Hepatocyte (in vitro differentiated cells): Measurements from ENCODE around the gene THRSP.

Source experiments
- CTCF ChIP-seq: fragments of 200-600 bp; sonication (generic); IDR thresholded peaks from 2 replicates; pipeline ENCODE4 v1.5.1; 2016; ENCODE audit warnings: antibody characterized with exemption, mild to moderate bottlenecking; ENCODE audit not compliant: poor library complexity
- EZH2 ChIP-seq: fragments of 200-600 bp; sonication (generic); IDR thresholded peaks from 2 replicates; pipeline ENCODE4 v1.6.1; 2016; ENCODE audit warnings: antibody characterized with exemption, mild to moderate bottlenecking, borderline replicate concordance

- TF ChIP-seq CTCF (no peak), EZH2 (no peak)
Measured at GRCh38 chr11:78074756-78075155, 11.1 kb downstream of the THRSP start.
